GM18909 (cell line): ENCODE results near the gene RPS4Y1.
"Not testable (repeated sequence)": the region's sequence is repeated elsewhere in the genome, so short reads cannot be mapped to it uniquely, and the experiment has no call there.

Experiments used
- ATAC-seq: cut with Tn5 transposase; IDR thresholded peaks from one replicate; pipeline ENCODE4 v1.9.1; 2021; ENCODE audit warnings: mild to moderate bottlenecking; ENCODE audit not compliant: unreplicated experiment, poor library complexity

Gene RPS4Y1

GRCh38 chrY:2841471-2841893, at the start of gene RPS4Y1:
Gene RPS4Y1, plus strand, starts transcription at chrY:2841602. Its CDS starts 23 bp downstream, at chrY:2841625.
- ATAC-seq = no peak

- ATAC-seq = no peak
These were observed 44.4 kb upstream of the RPS4Y1 start for GRCh38 chrY:2796977-2797523.

GRCh38 chrY:2797991-2798390, 43.4 kb upstream of the RPS4Y1 start:
- ATAC-seq = no peak

GRCh38 chrY:2800246-2800645, 41.2 kb upstream of the RPS4Y1 start:
- ATAC-seq = no peak

- ATAC-seq = not testable (repeated sequence)
These were observed 24.1 kb upstream of the RPS4Y1 start for GRCh38 chrY:2817146-2817896.

- no peak for ATAC-seq
These were observed 16.9 kb upstream of the RPS4Y1 start for GRCh38 chrY:2824471-2824870.

GRCh38 chrY:2828497-2828896, 12.9 kb upstream of the RPS4Y1 start:
- no peak for ATAC-seq

- ATAC-seq = no peak
These were observed 6.2 kb upstream of the RPS4Y1 start for GRCh38 chrY:2835230-2835629.

GRCh38 chrY:2837078-2837477, 4.3 kb upstream of the RPS4Y1 start:
- no peak for ATAC-seq

- ATAC-seq = no peak
These were observed 3.5 kb upstream of the RPS4Y1 start for GRCh38 chrY:2837932-2838331.

GRCh38 chrY:2846791-2847190, 5.4 kb downstream of the RPS4Y1 start:
- ATAC-seq = no peak

- ATAC-seq = no peak
These were observed 7.0 kb downstream of the RPS4Y1 start for GRCh38 chrY:2848384-2848783.

GRCh38 chrY:2849368-2849767, 8.0 kb downstream of the RPS4Y1 start:
- ATAC-seq = no peak

- ATAC-seq = no peak
These were observed 12.9 kb downstream of the RPS4Y1 start for GRCh38 chrY:2854145-2854774.

- no peak for ATAC-seq
These were observed 15.7 kb downstream of the RPS4Y1 start for GRCh38 chrY:2857068-2857467.

- no peak for ATAC-seq
These were observed 16.3 kb downstream of the RPS4Y1 start for GRCh38 chrY:2857686-2858085.

GRCh38 chrY:2859782-2860181, 18.4 kb downstream of the RPS4Y1 start:
- ATAC-seq = no peak

GRCh38 chrY:2860511-2860910, 19.1 kb downstream of the RPS4Y1 start:
- no peak for ATAC-seq

GRCh38 chrY:2866581-2866980, 25.2 kb downstream of the RPS4Y1 start:
- ATAC-seq = no peak

GRCh38 chrY:2867469-2867868, 26.1 kb downstream of the RPS4Y1 start:
- ATAC-seq = no peak

- ATAC-seq = no peak
These were observed 26.7 kb downstream of the RPS4Y1 start for GRCh38 chrY:2868035-2868607.
